NCI-H345 (cell line): Measurements from ENCODE around the gene MAGI2.

ENCODE experiments used
- DNase-seq: peaks from one replicate; lab custom pipeline; 2025; lab: John Stamatoyannopoulos, UW

Gene MAGI2

DNA sequence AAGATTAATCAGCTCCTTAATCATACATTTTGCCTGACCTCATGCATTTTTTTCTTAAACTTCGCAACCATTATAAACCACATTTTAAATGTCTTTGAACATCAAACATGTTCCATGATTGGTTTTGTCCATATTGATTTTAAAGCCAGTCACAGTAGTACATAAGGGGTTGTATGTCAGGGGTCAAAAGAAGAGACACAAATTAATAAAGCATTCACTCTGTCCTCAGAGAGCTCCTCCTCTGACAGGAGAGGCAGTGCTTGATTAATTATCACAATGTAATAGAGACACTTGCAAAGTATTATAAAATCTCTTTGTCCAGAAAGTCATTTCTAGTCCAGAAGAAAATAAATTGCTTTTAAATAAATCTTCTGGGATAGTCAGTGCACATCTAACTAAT lies 195.5 kb downstream of the MAGI2 start:
- no peak for DNase-seq

DNA sequence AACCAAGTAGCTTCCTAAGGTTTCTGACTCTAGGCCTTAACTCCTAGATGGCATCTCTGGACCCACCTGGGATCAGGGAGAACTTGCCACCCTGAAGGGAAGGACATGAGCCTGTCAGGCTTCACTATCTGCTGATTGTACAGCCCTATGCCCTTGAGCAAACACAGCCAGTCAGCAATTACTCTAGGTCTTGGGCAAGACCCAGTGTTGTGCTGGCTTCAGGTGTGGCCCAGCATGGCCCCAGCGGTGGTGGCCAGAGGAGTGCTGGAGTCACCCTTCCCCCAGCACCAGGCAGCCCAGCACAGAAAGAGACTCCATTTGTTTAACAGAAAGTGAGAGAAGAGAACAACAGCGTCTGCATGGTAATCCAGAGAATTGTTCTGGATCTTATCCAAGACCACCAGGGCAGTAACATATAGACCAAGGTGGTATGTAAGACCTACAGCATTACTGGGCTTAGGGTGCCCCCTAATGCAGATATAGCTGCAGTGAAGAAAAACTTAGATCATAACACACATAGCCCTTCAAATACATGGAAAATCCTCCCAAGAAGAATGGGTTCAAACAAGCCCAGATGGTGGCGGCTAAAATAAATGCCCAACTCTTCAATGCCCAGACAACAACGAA lies 207.7 kb downstream of the MAGI2 start:
- no peak for DNase-seq

GRCh38 chr7:79244482-79244881 lies 209.0 kb downstream of the MAGI2 start:
- DNase-seq, result no peak

- DNase-seq, result no peak
Observed at GRCh38 chr7:79241288-79242060, 212.0 kb downstream of the MAGI2 start.

DNA sequence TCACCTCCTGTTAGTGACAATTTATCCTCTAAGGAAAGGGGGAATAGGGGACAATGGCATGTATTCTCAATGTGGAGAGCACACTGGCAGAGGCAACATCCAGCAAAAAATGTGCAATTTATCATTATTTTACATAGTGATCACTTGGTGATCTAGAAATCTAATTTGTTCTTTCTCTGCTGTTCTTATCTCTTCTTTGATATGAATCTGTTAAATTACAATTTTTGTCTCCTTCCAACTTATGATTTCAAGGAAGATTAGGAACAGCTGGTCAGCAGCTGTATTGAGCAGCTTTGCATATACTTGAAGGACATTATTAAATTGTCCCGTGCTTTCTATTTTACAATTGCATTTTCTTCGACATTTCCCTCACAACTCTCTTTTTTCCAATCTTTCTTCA lies 213.1 kb downstream of the MAGI2 start:
- no peak for DNase-seq

DNA sequence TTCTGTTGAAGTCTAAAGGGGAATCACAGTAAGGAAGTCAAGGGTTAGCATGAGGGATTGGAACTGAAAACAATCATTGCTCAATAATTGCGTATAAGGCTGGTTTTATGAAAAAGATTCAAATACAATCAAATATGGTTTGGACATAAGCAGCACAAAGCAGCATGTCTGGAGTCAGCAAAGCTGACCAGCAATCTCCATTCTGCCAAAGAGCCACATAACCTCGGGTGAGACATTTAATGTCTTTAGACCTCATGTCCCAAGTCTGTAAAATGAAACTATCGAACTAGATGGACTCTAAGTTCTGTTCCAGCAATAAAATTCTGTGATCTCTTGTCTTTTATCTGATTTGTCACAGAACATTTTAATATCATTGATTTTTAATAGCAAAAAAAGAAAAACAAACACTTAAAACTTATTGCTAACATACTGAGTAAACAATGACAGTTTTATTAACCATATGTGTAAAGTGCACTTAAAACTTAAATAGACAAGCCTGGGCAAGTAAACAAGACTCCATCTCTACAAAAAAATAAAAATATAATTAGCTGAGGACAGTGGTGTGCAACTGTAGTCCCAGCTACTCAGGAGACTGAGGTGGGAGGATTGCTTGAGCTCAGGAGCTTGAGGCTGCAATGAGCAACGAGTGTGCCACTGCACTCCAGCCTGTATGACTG lies 217.0 kb downstream of the MAGI2 start:
- no peak for DNase-seq

- peak; percentile 25 for DNase-seq
Observed at GRCh38 chr7:79227044-79227443, 226.4 kb downstream of the MAGI2 start.

- no peak for DNase-seq
Observed at GRCh38 chr7:79221211-79221610, 232.3 kb downstream of the MAGI2 start.

DNA sequence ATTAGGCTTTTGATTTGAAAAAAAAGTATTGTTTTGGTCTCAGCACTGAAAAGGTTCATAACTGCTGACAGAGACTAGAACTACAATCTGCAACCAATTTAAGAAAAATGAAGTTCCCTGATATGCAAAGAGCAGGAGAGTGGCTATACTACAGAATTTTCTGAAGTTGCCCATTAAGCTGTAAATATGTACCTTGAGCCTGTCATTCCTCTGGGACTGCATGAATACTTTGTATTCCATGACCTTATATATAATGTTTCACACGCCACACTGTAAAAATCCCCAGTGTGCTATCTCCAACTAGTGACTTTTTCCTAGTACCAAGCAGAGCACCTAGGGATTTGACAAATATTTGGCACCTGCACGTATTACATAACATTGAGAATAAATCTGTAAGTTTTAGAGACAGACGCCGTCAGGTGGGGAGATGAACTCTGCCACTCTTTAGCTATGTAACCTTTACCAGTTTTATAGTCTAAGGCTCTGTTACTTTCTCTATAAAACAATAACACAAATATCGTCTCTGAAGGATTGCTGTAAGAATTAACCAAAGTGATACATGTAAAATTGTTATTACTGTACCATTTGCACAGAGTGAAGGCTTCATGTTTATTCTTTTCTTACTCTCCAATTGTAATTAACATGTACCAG lies 235.4 kb downstream of the MAGI2 start:
- DNase-seq, result no peak

GRCh38 chr7:79217468-79217867 lies 236.0 kb downstream of the MAGI2 start:
- DNase-seq, result no peak

- no peak for DNase-seq
Observed at GRCh38 chr7:79216236-79216635, 237.2 kb downstream of the MAGI2 start.

- DNase-seq, result no peak
Observed at GRCh38 chr7:79212334-79212733, 241.1 kb downstream of the MAGI2 start.

- DNase-seq, result no peak
Observed at GRCh38 chr7:79211724-79212123, 241.7 kb downstream of the MAGI2 start.

DNA sequence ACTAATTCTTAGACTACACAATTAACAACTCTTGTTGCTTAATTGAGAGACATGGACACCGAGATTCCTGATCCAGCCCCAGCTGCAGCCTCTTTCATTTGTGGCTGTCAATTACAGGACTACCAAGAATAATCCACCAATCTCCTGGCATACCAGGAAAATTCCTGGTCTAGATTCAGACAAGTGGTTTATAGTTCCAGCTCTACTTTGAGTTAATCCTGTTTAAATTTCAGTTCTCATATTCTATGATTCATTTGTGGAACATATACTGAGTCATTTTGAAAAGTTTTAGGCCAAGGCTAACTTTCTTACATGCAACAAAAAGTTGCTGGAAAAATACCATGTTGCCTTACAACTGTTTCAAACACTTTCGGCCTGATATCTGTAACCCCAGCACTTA lies 253.5 kb downstream of the MAGI2 start:
- no peak for DNase-seq

GRCh38 chr7:79199266-79199665 lies 254.2 kb downstream of the MAGI2 start:
- no peak for DNase-seq

- no peak for DNase-seq
Observed at GRCh38 chr7:79185605-79186004, 267.9 kb downstream of the MAGI2 start.

- DNase-seq, result no peak
Observed at GRCh38 chr7:79182283-79182682, 271.2 kb downstream of the MAGI2 start.

DNA sequence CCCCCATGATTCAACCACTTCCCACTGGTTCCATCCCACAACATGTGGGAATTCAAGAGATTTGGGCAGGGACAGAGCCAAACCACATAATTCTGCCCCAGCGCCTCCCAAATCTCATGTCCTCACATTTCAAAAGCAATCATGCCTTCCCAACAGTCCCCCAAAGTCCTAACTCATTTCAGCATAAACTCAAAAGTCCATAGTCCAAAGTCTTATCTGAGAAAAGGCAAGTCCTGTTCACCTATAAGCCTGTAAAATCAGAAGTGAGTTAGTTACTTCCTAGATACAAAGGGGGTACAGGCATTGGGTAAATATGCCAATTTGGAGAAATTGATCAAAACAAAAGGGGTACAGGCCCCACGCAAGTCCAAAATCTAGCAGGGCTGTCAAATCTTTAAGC lies 272.9 kb downstream of the MAGI2 start:
- DNase-seq, result no peak

- peak; percentile 48 for DNase-seq
Observed at GRCh38 chr7:79176859-79177477, 276.5 kb downstream of the MAGI2 start.

GRCh38 chr7:79175374-79175773 lies 278.1 kb downstream of the MAGI2 start:
- no peak for DNase-seq

- no peak for DNase-seq
Observed at GRCh38 chr7:79165225-79165624, 288.2 kb downstream of the MAGI2 start.

DNA sequence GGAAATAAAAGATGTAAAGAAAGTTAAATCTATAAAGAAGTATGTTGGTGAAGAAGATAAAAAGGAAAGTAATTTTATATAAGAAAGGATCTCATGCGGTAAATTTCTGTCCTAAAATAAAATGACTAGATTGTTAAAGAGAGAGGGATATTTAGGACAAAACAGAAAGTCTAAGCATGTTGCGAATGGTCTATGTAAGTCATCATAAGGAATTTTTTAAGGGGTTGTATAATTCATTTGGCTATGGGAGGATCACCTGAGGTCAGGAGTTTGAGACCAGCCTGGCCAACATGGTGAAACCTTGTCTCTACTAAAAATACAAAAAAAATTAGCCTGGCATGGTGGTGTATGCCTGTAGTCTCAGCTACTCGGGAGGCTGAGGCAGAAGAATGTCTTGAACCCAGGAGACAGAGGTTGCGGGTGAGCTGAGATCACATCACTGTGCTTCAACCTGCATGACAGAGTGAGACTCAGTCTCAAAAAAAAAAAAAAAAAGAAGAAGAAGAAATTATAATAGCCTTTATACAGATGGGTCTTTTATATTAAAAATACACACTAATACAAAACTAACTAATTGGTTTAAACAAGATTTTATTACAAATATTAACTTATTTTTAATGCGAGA lies 294.3 kb downstream of the MAGI2 start:
- no peak for DNase-seq
